Rectal smooth muscle tissue (tissue), 1 donor: ENCODE measurements around the gene ZXDC.

Experiments
- H3K27ac ChIP-seq: one replicate; pipeline ENCODE4 v1.7.0; 2013; ENCODE audit warnings: low read depth, low read length, inconsistent platforms
- H3K27me3 ChIP-seq: one replicate; pipeline ENCODE4 v1.7.0; 2013; ENCODE audit warnings: low read length; ENCODE audit not compliant: control insufficient read depth, insufficient read depth
- H3K36me3 ChIP-seq: one replicate; pipeline ENCODE4 v1.7.0; 2013; ENCODE audit warnings: low read length; ENCODE audit not compliant: control insufficient read depth, insufficient read depth
- H3K4me1 ChIP-seq: one replicate; pipeline ENCODE4 v1.7.0; 2013; ENCODE audit warnings: low read length; ENCODE audit not compliant: control insufficient read depth, insufficient read depth
- H3K4me3 ChIP-seq: one replicate; pipeline ENCODE4 v1.7.0; 2013; ENCODE audit warnings: low read length
- H3K9ac ChIP-seq: one replicate; pipeline ENCODE4 v1.7.0; 2013; ENCODE audit warnings: low read length

The ZXDC gene

GRCh38 chr3:126475413-126476114, at the start of gene ZXDC:
Gene ZXDC (minus strand): TSS chr3:126475891. CDS start chr3:126475865, 26 bp downstream.
- H3K36me3 ChIP-seq = peaks cover 11% of the 10 kb centered on the region
- H3K27me3 ChIP-seq = no peaks in the 10 kb centered on the region
- H3K4me1 ChIP-seq = peaks cover 26% of the 10 kb centered on the region
- peak within 1 kb of the TSS; percentile 82 for H3K27ac ChIP-seq
- peak within 1 kb of the TSS; percentile 85 for H3K4me3 ChIP-seq
- peak within 1 kb of the TSS; percentile 89 for H3K9ac ChIP-seq

- H3K9ac ChIP-seq = no peak overlapping the region
- no peak overlapping the region for H3K27ac ChIP-seq
- no peaks in the 10 kb centered on the region for H3K36me3 ChIP-seq
- no peaks in the 10 kb centered on the region for H3K4me1 ChIP-seq
- H3K4me3 ChIP-seq = no peak overlapping the region
- peaks cover 3% of the 10 kb centered on the region for H3K27me3 ChIP-seq
Measured at GRCh38 chr3:126525091-126525852, 49.6 kb upstream of the ZXDC start.

GRCh38 chr3:126524429-126524988, 48.8 kb upstream of the ZXDC start:
- peaks cover 3% of the 10 kb centered on the region for H3K27me3 ChIP-seq
- no peak overlapping the region for H3K9ac ChIP-seq
- no peak overlapping the region for H3K27ac ChIP-seq
- H3K4me1 ChIP-seq = no peaks in the 10 kb centered on the region
- peak overlapping the region; percentile 37 for H3K4me3 ChIP-seq
- no peaks in the 10 kb centered on the region for H3K36me3 ChIP-seq

- Histone ChIP-seq H3K36me3 (no peaks in the 10 kb centered on the region), H3K4me3 (peak within 1 kb of the TSS; percentile 37), H3K9ac (no peak within 1 kb of the TSS), H3K4me1 (no peaks in the 10 kb centered on the region), H3K27ac (no peak within 1 kb of the TSS), H3K27me3 (peaks cover 3% of the 10 kb centered on the region)
Measured at GRCh38 chr3:126523745-126524428, 48.2 kb upstream of the ZXDC start, which contains the start of gene CHST13. Gene CHST13 (plus strand): TSS chr3:126524155. CDS start chr3:126524333, 178 bp downstream.

- Histone ChIP-seq H3K27ac (no peak overlapping the region), H3K4me1 (no peaks in the 10 kb centered on the region), H3K9ac (no peak overlapping the region), H3K4me3 (no peak overlapping the region), H3K36me3 (no peaks in the 10 kb centered on the region), H3K27me3 (peaks cover 3% of the 10 kb centered on the region)
Measured at GRCh38 chr3:126522363-126522788, 46.7 kb upstream of the ZXDC start.

- Histone ChIP-seq H3K36me3 (no peaks in the 10 kb centered on the region), H3K4me3 (no peak overlapping the region), H3K27ac (no peak overlapping the region), H3K9ac (no peak overlapping the region), H3K4me1 (no peaks in the 10 kb centered on the region), H3K27me3 (peaks cover 3% of the 10 kb centered on the region)
Measured at GRCh38 chr3:126521122-126521891, 45.6 kb upstream of the ZXDC start.

- H3K27ac ChIP-seq = no peak overlapping the region
- H3K4me1 ChIP-seq = no peaks in the 10 kb centered on the region
- H3K4me3 ChIP-seq = no peak overlapping the region
- peaks cover 3% of the 10 kb centered on the region for H3K27me3 ChIP-seq
- H3K36me3 ChIP-seq = no peaks in the 10 kb centered on the region
- no peak overlapping the region for H3K9ac ChIP-seq
Measured at GRCh38 chr3:126519506-126520455, 44.1 kb upstream of the ZXDC start.

- Histone ChIP-seq H3K9ac (no peak overlapping the region), H3K36me3 (no peaks in the 10 kb centered on the region), H3K4me3 (no peak overlapping the region), H3K4me1 (no peaks in the 10 kb centered on the region), H3K27me3 (peaks cover 3% of the 10 kb centered on the region), H3K27ac (no peak overlapping the region)
Measured at GRCh38 chr3:126518779-126519177, 43.1 kb upstream of the ZXDC start.

- Histone ChIP-seq H3K27me3 (no peaks in the 10 kb centered on the region), H3K27ac (no peak overlapping the region), H3K36me3 (no peaks in the 10 kb centered on the region), H3K4me3 (no peak overlapping the region), H3K4me1 (no peaks in the 10 kb centered on the region), H3K9ac (no peak overlapping the region)
Measured at GRCh38 chr3:126517986-126518778, 42.5 kb upstream of the ZXDC start.

- Histone ChIP-seq H3K4me1 (no peaks in the 10 kb centered on the region), H3K4me3 (no peak within 1 kb of the TSS), H3K27ac (no peak within 1 kb of the TSS), H3K9ac (no peak within 1 kb of the TSS), H3K27me3 (no peaks in the 10 kb centered on the region), H3K36me3 (no peaks in the 10 kb centered on the region)
Measured at GRCh38 chr3:126517291-126517951, 41.7 kb upstream of the ZXDC start, which contains the start of gene UROC1. Gene UROC1 (minus strand): TSS chr3:126517773. CDS start chr3:126517719, 54 bp downstream.
